RPMI8226 (cell line): ENCODE measurements around the gene SH3GL2.
A peak's percentile ranks its signal among the peaks of the same experiment; 100 is the strongest.

ENCODE experiments used
- DNase-seq: peaks from one replicate; pipeline ENCODE4 v3.0.0-alpha.2; 2015

The SH3GL2 gene

DNA sequence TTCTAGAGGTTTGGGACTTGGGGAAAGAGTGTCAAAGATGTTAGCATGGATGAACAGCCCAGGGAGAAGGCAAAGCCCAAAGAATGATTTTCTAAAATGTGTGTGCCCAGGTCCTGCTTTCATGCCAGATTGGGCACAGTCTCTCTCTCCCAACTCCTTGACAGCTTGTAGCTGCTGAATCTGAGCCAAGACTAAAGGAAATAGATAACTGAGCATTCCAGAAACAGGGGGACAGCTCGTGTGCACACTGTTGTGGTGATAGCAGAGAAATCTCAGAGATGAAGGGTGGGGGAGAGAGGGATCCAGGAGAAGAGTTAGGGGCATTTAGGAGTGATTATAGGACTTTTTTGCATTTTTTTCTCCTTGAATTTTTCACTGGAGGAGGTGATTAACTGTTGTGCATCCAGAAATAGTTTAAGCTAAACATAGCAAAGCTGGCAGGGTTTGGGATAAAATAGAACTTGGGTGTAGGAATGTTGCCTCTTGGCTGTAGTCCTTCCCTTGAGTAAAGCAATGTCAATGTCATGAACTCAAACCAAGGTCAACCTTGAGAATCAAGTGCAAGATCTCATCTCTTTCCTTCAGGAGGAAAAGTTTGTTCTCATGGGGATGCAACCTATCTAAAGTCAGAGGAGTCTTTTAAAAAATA is 245.9 kb downstream of the SH3GL2 start:
- no peak for DNase-seq

DNA sequence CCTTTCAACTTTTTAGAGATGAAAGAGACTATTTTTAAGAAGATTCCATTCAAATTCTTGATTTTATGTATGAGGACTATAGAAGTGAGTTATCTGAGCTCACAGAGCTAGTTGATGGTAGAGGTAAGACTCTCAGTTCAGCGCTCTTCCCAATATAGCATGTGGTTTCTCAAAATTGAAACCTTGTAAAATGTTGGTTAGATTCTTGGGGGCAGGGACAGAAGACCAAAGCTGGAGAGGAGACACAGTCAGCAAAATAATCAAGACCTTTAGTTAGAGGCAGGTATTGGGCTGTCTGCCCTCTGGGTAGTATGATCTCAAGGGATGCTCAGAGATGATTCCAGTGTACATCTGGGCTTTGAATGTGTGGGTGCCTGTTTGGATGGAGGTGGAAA is 246.4 kb downstream of the SH3GL2 start:
- peak; percentile 67 for DNase-seq

DNA sequence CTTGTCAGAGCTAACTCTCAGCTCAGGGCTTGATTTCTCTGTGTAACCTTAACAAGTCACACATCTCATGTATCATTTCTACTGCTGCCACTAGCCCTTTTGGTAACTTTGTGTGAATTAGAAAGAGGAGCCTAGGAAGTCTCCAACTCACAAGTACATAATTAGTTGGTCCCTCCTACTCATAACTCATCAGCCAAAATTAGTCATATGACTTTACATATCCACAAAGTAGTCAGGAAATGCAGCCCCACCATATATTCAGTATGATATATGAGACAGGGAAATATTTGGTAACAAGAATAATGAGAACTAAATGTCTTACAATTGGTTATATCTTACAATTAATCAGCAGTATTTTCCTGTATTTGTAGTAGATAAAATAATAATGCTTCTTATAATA is 250.2 kb downstream of the SH3GL2 start:
- DNase-seq: no peak

DNA sequence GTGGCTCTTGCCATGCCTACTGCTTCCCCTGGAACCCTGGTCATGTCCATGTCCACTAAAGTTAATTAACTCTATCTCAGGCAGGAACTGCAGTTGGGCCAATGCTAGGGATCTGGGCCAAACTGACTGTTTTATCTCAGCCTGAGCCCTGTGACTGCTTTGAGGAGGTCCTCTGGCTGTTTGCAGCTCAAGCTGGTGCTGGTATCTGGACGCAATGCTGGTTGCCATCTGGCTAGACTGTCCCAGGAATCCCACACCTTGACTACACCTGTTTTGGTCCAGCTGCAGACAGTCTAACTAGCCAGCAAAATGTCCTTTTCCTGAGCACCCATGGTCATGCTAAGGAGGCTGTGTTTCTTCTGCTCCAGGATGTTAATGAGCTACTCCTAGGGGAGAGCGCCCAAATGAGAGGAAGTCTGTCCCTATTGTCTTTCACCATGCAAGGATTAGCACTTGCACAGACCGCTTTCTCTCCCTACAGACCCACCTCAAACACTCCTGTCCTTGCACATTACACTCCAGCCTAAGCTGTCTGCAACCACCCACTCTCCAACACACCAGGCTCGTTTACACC is 251.0 kb downstream of the SH3GL2 start:
- no peak for DNase-seq

DNA sequence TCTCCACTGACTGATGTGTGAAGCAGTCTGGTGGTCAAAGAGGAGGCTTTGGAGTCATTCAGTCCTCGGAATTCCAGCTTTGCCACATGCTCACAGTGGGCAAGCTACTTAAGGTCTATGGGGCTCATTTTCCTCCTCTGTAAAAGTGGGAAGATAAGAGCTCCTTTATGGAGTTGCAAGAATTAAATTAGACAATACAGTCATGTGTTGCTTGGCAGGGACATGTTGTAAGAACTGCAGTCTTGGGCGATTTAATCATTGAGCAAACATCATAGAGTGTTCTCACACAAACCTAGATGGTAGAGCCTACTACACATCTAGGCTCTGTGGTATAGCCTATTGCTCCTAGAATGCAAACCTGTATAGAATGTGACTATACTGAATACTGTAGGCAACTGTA is 253.9 kb downstream of the SH3GL2 start:
- no peak for DNase-seq

DNA sequence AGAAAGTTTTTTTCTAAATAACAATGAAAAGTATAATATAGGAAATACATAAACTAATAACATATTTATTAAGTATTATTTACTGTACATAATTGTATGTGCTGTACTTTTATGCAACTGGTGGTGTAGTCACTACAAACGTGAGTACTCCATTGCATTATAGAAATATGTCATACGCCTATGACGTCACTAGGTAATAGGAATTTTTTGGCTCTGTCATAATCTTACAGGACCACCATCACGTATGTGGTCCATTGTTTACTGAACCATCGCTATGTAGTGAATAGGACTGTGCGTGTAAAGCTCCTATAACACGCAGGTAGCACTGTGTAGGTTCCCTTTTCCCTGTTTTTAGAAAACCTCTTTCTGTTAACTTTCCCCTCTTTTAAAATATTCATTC is 255.0 kb downstream of the SH3GL2 start:
- DNase-seq: no peak

DNA sequence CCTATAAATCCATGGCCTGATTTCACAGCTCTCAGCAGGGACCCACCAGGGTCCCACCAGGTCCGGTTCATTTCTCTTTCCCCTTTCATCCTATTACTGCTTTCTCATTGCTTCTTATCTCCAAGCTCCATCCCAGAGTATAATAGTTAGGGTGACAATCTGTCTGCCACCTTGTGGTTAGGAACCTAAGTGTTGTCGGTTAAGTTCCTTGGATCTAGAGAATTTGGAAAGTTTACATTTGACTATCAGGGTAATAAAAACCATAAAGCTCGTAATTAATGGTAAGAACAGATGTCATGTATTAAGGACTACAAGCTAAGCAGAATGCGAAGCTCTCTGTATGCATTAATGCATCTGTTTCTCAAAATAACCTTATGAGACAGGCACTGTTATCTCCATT is 259.1 kb downstream of the SH3GL2 start:
- no peak for DNase-seq

DNA sequence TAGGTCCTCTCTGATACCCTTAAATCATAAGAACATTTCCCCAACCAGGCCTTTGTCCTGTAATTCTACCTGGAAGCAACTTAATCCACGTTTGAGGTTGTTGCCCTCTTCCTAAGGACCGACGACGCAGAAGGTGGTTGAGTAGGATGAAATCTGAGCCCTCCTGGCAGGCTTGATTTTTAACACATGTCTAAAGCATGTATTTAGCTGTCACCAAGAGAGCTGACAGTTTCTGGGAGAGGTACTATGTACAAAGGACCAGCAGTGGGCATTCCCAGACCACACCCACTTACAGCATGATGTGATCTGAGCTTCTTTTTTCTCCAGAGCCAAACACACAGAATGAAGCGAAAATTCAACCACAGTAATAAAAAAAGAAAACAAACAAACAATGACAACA is 260.9 kb downstream of the SH3GL2 start:
- no peak for DNase-seq

DNA sequence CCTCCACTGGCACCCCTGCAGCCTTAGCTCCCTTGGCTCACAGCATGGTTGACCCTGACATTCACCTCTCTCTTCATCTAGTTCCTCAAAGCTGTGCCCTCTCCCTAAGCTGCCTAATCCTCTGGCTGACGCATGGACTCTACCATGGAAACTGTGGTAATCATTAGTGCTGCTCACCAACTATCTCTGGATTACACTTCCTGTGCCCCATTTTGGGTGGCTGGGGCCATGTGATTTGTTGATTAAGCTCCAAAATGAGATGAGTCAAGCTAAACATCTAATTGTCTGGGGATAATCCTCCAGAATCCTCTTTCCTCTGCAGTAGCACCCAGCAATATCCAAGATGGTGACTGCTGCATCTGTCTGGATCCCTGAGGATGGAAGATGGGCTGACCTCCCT is 264.4 kb downstream of the SH3GL2 start:
- DNase-seq: no peak
